ENCODE measurements around the gene ZSCAN10. TPM values are rescaled to one million over a fixed set of nuclear protein-coding genes. Genes with fewer than 3 reads are reported as not detected.
"Not testable (repeated sequence)": the region's sequence is repeated elsewhere in the genome, so short reads cannot be mapped to it uniquely, and the experiment has no call there.

The ZSCAN10 gene
- 0.05 and 0.38 TPM in 2 replicates for total RNA-seq (2014; rRNA removed; shearing (Covaris generic))
- polyA plus RNA-seq (2014; cell fraction: nucleus; rRNA removed), result 0.58 TPM in 1 of 2 replicates, not detected in the other

DNA sequence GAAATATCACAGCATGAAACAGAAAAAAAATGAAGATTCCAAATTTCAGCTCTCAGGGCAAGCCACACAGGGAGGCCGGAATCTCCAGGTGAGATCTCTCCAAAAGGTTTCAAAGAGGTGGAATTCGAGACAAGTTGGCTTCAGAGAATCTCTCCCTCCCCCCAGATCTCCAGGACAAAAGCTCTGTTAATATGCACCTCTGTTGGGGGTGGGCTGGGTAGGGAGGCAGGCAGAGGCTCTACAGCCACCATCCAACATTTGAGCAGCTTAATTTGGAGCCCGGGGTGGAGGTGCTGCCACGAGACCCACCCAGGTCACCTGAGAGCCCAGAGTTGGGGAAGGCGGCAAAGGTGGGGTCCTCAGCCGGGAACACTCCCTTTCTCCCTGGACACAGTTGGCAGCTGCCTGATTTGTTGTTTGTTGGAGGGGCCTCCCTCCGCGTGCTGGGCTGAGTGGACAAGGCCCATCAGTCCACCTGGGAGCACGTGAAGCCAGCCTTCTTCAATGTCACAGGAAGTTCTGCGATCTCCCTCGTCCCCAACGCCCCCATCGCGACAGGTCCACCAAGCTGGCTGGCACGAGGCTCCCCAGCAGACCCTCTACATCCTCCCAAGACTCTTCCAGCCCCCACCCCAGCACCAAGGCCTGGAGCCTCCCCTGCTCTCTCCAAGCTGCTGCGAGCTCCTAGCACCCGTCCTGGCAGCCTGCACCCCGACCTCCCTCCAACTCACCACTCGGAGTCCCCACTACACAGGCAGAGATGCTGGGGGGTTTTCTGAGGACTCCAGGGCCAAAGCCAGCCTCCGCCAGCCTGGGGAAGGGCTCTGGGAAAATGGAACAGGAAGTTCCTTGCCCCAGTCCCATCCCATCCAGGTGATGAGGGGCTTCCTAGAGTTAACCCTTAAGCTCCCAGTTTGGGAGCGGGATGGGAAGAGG, at the start of gene ZSCAN10:
TSS of gene ZSCAN10 (minus strand) at position 836 of the 936 bp plus-strand sequence. CDS start 6,357 bp downstream, outside the sequence.
- DNase-seq (ENCODE audit: extremely low read depth, low read depth), result no peak

DNA sequence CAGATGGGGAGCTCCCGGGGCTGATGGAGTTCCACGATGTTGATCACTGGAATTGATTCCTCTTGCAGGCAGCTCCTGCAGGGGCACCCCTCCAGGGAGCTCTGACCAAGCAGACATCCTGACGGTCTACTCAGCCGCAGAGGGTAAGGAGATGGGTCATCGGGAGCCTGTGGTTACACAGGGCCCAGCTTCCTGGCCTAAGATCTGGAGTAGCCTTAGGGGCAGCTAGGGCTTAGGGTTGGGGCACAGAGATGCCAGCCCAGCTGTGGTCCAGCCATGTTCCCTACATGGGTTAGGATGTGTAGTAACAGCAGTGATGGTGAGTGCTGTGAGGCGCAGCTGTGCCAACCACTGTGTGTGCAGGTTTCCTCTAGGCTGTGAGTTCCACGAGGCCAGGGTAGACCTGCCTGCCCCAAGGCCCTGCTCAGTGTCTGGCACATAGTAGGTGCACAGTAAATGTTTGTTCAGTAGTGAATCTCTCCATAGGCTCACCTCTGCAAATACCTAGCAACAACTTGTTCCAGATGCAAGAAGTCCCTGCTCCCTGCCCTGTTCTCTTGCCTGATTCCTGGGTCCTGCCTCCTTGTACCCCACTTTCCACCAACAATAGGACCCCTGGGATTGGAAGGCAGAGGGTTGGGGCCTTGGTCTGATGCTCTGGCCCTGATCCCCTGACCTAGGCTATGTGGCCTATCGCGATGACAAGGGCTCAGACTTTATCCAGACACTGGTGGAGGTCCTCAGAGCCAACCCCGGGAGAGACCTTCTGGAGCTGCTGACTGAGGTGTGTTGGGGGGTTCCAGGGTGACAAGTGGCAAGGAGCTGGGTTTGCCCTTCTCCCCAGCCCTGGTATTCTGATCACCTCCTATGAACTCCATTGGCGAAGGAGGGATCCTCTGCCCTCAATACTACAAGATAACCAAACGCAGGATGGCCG, 49.4 kb upstream of the ZSCAN10 start:
- no peak for DNase-seq (ENCODE audit: extremely low read depth, low read depth)

DNA sequence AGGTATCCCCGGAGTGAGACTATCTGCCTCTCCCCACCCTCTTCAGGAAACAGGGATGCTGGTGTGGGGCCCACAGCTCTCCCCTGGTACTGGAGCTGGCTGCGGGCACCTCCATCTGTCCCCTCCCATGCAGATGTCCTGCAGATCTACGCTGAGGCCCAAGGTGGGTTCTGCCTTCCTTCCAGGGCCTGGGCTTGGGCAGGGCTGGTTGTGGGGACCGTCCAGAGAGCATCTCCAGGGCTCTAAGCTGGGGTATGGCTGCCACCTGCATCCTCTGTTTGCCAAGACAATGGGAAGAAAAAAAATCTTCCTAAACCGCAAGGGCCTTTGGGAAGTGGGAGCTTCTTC, 48.6 kb upstream of the ZSCAN10 start:
- DNase-seq (ENCODE audit: extremely low read depth, low read depth), result no peak

GRCh38 chr16:3147046-3147756, 48.1 kb upstream of the ZSCAN10 start:
- no peak for DNase-seq (ENCODE audit: extremely low read depth, low read depth)

- no peak for DNase-seq (ENCODE audit: extremely low read depth, low read depth)
Measured at GRCh38 chr16:3145660-3146059, 46.6 kb upstream of the ZSCAN10 start.

- no peak for DNase-seq (ENCODE audit: extremely low read depth, low read depth)
Measured at GRCh38 chr16:3145151-3145550, 46.1 kb upstream of the ZSCAN10 start.

- no peak for DNase-seq (ENCODE audit: extremely low read depth, low read depth)
Measured at GRCh38 chr16:3144321-3144983, 45.4 kb upstream of the ZSCAN10 start.

GRCh38 chr16:3143598-3144320, 44.7 kb upstream of the ZSCAN10 start:
- DNase-seq (ENCODE audit: extremely low read depth, low read depth), result no peak

- no peak for DNase-seq (ENCODE audit: extremely low read depth, low read depth)
Measured at GRCh38 chr16:3143189-3143588, 44.1 kb upstream of the ZSCAN10 start.

DNA sequence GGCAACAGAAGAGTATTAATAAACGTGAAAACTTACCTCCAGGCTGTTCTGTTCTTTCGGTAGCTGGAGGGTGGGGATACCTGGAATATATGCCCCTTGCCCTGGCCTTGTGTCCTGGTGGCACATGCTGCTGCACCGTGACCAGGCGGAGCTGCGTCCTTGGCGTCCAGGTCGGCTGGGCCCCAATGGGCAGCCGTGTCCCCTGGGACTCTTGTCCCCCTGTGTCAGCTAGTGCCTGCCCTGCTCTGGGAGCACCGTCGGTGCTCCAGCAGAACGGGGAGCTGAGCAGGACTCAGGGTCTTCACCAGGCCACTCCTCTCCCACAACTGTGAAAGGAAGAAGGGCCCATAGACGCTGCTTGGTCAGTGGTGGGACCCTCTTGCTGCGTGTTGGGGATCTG, 43.7 kb upstream of the ZSCAN10 start:
- DNase-seq (ENCODE audit: extremely low read depth, low read depth), result no peak

DNA sequence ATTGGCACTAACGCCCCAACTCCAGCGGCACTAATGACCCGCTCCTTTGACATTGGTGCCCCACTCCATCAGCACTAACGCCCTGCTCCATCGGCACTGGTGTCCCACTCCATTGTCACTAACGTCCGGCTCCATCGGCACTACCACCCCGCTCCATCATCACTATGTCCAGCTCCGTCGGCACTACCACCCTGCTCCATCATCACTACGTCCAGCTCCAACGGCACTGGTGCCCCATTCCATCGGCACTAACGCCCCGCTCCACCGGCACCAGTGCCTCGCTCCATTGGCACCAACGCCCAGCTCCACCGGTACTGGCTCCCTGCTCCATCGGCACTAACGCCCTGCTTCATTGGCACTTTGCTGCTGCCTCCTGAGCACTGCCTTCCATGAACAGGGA, 43.2 kb upstream of the ZSCAN10 start:
- no peak for DNase-seq (ENCODE audit: extremely low read depth, low read depth)

DNA sequence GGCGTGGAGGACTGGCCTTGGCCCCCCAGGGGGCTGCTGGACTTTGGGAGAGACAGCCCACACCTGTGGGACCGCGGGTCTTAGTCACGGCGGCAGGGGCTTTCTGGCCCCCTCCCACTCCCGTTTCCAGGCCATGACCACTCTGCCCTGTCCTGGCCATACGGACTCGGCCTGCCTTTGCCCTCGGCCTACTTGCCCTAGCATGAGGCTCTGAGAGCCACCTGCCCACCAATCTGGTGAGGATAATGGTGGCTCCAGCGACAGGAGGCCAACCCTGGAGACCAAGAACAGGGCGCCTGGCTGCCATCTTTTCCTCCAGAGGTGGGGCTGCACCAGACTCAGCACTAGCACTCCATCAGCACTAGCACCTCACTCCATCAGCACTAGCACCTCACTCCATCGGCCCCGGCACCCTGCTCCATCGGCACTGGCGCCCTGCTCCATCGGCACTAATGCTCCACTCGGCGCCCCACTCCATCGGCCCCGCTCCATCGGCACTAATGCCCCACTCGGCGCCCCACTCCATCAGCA, 42.8 kb upstream of the ZSCAN10 start:
- DNase-seq (ENCODE audit: extremely low read depth, low read depth), result no peak

- no peak for DNase-seq (ENCODE audit: extremely low read depth, low read depth)
Measured at GRCh38 chr16:3140603-3141427, 41.7 kb upstream of the ZSCAN10 start.

DNA sequence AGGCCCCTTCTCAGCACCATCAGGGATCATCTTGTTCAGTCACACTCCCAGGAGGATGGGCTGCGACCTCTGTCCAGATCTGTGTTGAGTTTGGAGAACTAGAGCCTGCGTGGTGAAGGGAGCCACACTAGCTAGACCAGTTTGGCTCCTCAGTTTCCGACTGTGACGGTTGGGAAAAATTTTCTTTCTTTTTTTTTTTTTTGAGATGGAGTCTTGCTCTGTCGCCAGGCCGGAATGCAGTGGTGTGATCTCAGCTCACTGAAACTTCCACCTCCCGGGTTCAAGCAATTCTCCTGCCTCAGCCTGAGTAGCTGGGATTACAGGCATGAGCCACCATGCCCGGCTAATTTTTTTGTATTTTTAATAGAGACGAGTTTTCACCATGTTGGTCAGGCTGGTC, 40.5 kb upstream of the ZSCAN10 start:
- DNase-seq (ENCODE audit: extremely low read depth, low read depth), result not testable (repeated sequence)

- DNase-seq (ENCODE audit: extremely low read depth, low read depth), result no peak
Measured at GRCh38 chr16:3138823-3139426, 39.8 kb upstream of the ZSCAN10 start.

DNA sequence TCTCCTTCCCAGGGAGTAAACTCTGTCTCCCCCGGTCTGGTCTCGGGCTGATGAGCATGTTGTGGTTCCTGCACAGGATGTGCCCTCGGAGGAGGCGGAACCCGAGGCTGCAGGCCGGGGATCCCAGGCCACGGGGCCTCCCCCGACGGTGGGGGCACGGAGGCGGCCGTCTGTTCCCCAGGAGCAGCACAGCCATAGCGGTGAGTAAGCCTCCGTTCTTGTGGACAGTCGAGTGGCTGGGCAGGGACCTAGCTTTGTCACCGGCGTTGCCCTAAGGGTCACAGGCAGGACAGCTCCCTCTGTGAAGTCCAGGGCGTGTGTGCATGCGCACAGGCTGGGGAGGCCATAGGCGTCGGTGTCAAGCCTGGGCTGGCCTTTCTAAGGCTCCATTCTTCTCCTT, 39.2 kb upstream of the ZSCAN10 start:
- no peak for DNase-seq (ENCODE audit: extremely low read depth, low read depth)

DNA sequence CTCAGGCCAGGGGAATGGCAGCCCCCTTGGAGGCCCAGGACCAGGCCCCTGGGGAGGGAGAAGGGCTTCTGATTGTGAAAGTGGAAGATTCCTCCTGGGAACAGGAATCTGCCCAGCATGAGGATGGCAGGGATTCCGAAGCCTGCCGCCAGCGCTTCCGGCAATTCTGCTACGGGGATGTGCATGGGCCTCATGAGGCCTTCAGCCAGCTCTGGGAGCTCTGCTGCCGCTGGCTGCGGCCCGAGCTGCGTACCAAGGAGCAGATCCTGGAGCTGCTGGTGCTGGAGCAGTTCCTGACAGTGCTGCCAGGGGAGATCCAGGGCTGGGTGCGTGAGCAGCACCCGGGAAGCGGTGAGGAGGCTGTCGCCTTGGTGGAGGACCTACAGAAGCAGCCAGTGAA, 38.2 kb upstream of the ZSCAN10 start:
- DNase-seq (ENCODE audit: extremely low read depth, low read depth), result no peak
